Choroid plexus epithelial cell (primary cell): ENCODE measurements around the gene KCNQ1.

ENCODE experiments used
- DNase-seq: peaks from one replicate; pipeline ENCODE4 v3.0.0-alpha.2; 2010; ENCODE audit warnings: low read depth
- H3K4me3 ChIP-seq: 2 replicates; pipeline ENCODE4 v1.5.1; 2011; ENCODE audit warnings: low read depth, mild to moderate bottlenecking, control low read depth, low read length, moderate library complexity
- TF ChIP-seq, protein P1 (sequence below): conservative IDR thresholded peaks from 2 replicates; pipeline ENCODE4 v1.5.1; 2011; ENCODE audit warnings: low read depth, mild to moderate bottlenecking, control low read depth, inconsistent platforms, low read length, moderate library complexity

KCNQ1 gene

DNA sequence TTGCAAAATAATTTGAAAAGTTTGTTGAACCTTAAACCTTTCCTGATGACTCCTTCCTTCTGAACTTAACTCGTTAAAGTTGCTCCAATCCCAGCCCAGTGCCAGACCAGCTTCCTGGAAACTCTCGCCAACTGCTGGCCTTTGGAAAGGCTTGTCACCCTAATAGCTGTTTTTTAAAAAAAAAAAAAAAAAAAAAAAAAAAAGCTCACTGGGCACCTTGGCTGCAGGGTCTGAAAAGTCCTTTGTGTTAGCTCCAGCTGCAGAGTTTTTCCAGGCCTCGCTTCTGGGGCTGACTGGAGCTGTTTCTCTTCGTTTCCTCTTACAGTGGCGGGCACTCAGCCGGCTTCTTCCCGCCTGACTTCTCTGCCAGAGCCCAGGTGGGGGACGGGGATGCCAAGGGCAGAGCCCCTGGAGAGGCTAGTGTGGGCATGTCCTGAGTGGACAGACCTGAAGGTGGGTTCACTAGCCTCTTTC is 229.9 kb downstream of the KCNQ1 start:
- DNase-seq = no peak
- TF ChIP-seq, protein P1, sequence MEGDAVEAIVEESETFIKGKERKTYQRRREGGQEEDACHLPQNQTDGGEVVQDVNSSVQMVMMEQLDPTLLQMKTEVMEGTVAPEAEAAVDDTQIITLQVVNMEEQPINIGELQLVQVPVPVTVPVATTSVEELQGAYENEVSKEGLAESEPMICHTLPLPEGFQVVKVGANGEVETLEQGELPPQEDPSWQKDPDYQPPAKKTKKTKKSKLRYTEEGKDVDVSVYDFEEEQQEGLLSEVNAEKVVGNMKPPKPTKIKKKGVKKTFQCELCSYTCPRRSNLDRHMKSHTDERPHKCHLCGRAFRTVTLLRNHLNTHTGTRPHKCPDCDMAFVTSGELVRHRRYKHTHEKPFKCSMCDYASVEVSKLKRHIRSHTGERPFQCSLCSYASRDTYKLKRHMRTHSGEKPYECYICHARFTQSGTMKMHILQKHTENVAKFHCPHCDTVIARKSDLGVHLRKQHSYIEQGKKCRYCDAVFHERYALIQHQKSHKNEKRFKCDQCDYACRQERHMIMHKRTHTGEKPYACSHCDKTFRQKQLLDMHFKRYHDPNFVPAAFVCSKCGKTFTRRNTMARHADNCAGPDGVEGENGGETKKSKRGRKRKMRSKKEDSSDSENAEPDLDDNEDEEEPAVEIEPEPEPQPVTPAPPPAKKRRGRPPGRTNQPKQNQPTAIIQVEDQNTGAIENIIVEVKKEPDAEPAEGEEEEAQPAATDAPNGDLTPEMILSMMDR = no peak
- no peak overlapping the region for H3K4me3 ChIP-seq

DNA sequence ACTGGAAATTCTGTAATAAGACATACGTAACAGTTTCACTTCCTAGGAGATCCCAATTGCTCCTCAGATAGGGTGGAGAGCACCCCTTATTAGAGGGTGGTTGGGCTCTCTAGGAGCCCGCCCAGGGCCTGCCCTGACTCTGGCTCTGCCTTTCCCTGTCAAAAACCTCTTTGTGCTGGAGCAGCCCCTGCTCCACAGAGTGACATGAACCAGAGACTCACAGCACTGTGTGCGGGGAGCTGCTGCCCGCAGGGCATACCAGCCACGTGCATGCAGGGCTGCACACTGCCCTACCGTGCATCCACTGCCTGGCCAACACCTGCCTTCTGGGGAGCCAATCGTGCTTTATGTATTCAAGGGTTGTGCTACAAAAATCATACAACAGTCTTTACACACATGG is 230.7 kb downstream of the KCNQ1 start:
- TF ChIP-seq, protein P1 = no peak
- H3K4me3 ChIP-seq = no peak overlapping the region
- no peak for DNase-seq

- no peak overlapping the region for H3K4me3 ChIP-seq
- DNase-seq = no peak
- TF ChIP-seq, protein P1 = no peak
These were observed 232.3 kb downstream of the KCNQ1 start for GRCh38 chr11:2677127-2677526.

GRCh38 chr11:2678396-2678795 is 233.6 kb downstream of the KCNQ1 start:
- DNase-seq = no peak
- TF ChIP-seq, protein P1 = no peak
- H3K4me3 ChIP-seq = no peak overlapping the region

GRCh38 chr11:2679011-2679676 is 234.3 kb downstream of the KCNQ1 start:
- no peak overlapping the region for H3K4me3 ChIP-seq
- DNase-seq = no peak
- TF ChIP-seq, protein P1 = no peak

- no peak overlapping the region for H3K4me3 ChIP-seq
- no peak for DNase-seq
- TF ChIP-seq, protein P1 = no peak
These were observed 236.8 kb downstream of the KCNQ1 start for GRCh38 chr11:2681408-2682145.

- DNase-seq = no peak
- TF ChIP-seq, protein P1 = no peak
These were observed 239.0 kb downstream of the KCNQ1 start for GRCh38 chr11:2683806-2684205.

More at GRCh38 chr11:2683806-2684205, 239.0 kb downstream of the KCNQ1 start:
- no peak overlapping the region for H3K4me3 ChIP-seq
